HL-60 (cell line): ENCODE data around the gene CHMP6.

ENCODE experiments used
- CTCF ChIP-seq: IDR thresholded peaks from one replicate; pipeline ENCODE4 v1.5.1; 2011; ENCODE audit warnings: low read length, control low read depth, inconsistent platforms; ENCODE audit not compliant: insufficient read depth
- GABPA ChIP-seq: IDR thresholded peaks from 2 replicates; pipeline ENCODE4 v1.6.1; 2012; ENCODE audit warnings: low read depth
- POLR2AphosphoS5 ChIP-seq: IDR thresholded peaks from 2 replicates; pipeline ENCODE4 v1.6.1; 2012; ENCODE audit warnings: low read depth
- REST ChIP-seq: IDR thresholded peaks from 2 replicates; pipeline ENCODE4 v1.6.1; 2012; ENCODE audit warnings: low read depth; ENCODE audit not compliant: insufficient replicate concordance
- SPI1 ChIP-seq: IDR thresholded peaks from 2 replicates; pipeline ENCODE4 v1.6.1; 2012; ENCODE audit warnings: low read depth, mild to moderate bottlenecking, borderline replicate concordance

- TF ChIP-seq CTCF (no peak), POLR2AphosphoS5 (no peak), GABPA (no peak), REST (no peak), SPI1 (no peak)
Measured at GRCh38 chr17:81027591-81028505, 36.2 kb downstream of the CHMP6 start.
